Activated effector memory CD4-positive, alpha-beta T cell treated with Interleukin-2 at 50 U/mL for 16 hours (primary cell): ENCODE data around the gene RTN3.
"Not testable (repeated sequence)": the region's sequence is repeated elsewhere in the genome, so short reads cannot be mapped to it uniquely, and the experiment has no call there.

Source experiments
- DNase-seq: peaks from one replicate; pipeline ENCODE4 v3.0.0-alpha.2; 2020

RTN3 gene

DNA sequence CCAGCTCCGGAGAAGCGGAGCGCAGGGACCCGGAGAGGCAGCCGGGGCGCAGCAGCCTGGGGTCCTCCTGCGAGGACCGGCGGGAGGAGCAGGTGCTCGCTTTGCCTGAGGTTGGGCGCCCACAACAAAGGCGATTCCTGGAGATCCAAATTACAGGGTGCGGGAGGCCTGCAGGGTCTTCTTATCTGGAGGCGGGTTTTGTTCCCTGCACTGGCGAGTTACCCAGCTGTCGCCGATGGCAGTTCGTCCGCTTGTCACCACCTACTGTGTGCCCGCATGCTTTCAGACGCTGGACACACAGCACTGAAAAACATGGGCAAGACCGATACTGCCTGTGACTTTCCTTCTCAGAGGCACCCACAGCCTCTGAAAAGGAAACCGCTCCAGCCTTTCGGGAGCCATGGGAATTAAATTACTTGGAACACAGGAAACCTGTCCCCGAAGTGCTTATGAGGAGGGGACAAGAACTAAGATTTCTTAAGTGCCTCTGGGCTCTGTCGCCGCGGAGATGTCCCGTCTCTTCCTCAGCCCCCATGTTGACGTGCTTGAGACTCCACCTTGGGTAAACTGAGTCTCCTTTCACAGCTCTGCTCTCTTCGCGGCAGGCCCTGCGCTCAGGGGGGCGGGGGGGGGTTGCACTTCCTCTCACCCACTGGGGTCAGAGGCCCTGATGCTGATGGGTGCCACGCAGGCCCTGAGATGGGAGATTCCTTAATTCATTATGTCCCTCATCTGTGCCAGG is 88.6 kb downstream of the RTN3 start:
- no peak for DNase-seq

DNA sequence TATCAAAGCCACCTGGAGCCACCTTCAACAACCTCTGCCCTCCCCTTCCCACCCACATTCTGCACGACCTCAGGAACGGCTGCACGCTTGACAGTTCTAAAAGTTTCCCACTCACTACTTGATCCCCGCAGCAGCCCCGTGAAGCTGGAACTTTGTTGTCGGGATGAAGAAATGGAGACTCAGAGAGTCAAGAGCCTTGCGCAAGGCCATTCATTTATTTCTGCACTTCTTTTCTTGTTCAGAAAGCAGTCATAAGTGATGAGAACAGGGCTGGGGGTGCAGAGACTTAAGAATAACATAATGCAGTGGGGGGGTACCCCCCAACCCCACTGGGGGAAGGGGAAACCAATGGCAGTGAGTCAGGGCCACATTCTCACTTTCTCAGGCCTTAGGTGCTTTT is 89.5 kb downstream of the RTN3 start:
- DNase-seq, result no peak

DNA sequence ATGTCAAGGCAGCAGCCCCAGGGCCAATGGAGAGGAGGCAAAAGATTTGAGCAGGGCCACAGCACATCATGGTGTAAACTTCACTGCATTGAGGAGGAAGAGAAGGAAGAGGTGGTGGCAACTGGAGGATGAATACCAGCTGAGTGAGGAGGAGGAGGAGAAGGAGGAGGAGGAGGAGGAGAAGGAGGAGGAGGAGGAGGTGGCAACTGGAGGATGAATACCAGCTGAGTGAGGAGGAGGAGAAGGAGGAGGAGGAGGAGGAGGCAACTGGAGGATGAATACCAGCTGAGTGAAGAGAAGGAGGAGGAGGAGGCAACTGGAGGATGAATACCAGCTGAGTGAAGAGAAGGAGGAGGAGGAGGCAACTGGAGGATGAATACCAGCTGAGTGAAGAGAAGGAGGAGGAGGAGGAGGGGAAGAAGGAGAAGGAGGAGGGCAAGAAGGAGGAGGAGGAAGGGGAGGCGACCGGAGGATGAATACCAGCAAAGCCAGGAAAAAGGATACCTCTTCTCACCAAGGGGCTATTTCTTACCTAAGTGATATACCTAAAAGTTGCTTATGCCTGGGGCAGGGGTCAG is 90.5 kb downstream of the RTN3 start:
- not testable (repeated sequence) for DNase-seq

GRCh38 chr11:63775191-63775590 is 93.9 kb downstream of the RTN3 start:
- no peak for DNase-seq

GRCh38 chr11:63779039-63779438 is 97.7 kb downstream of the RTN3 start:
- no peak for DNase-seq

GRCh38 chr11:63782749-63783148 is 101.4 kb downstream of the RTN3 start:
- no peak for DNase-seq

DNA sequence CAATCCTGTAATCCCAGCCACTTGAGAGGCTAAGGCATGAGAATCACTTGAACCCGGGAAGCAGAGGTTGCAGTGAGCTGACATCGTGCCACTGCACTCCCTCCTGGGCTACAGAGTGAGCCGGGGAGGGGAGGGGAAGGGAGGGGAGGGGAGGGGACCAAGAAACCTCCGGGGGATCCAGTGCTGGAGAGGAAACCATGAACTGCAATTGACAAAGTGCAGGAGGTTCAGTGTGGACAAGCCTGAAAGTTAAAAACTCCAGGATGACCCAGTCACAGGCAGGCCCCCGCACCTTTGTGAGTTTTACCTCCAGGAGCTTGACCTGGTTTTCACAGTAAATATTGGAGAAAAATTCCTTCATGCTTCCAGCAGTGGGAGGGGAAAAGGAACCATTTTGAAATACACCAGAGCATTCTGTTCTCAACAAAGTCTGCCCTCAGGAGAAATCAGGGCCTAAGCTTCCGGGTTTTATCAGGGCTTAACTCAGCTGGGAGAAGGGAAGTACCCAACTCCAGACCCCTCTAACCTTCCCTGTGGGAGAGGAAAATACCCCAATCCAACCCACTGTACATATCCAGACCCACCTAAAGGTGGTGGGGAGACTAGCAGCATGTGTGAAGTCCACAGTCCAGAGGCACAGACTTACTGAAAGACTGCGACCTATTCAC is 102.8 kb downstream of the RTN3 start:
- no peak for DNase-seq

DNA sequence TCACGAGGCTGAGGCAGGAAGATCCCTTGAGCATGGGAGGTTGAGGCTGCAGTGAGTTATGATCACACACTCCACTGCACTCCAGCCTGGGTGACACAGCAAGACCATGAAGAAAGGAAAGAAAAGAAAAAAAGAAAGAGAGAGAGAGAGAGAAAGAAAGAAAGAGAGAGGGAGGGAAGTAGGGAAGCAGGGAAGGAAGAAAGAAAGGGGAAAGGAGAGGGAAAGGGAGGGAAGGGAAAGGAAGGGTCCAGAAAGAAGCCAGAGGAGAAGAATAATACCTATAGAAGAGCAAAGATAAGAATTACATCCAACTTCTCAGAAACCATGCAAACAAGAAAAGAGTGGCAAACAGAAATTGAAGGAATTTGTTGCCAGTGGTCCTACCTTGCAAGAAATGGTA is 104.5 kb downstream of the RTN3 start:
- no peak for DNase-seq

DNA sequence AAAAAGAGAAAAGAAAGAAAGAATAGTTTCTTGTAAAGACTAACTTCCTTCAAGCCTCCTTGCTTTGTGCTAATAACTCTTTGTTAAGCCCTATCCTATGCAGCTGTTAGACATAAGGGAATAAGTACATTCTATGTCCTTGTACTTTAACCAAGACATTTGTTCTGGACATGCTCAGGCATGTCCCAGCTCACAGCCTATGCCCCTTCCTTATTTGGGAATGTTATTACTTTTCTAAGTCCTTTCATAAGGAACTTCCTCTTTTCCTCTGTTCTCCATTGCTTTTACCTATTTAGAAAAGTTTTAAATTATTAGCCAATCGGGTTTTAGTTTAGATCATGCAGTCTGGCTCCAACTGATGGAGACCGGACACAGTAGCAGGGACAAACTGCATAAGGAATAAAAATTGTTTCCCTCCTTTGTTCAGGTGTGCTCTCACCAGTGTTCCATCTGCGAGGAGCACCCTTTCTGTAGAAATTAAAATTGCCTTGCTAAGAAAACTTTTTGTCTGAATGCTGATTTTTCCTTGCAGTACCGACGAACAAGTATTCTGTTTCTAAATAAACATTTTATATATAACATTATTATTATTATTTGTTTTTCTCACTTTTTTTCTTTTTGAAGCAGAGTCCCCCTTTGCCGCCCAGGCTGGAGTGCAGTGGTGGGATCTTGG is 110.3 kb downstream of the RTN3 start:
- DNase-seq, result no peak

GRCh38 chr11:63793161-63793560 is 111.9 kb downstream of the RTN3 start:
- DNase-seq, result no peak

DNA sequence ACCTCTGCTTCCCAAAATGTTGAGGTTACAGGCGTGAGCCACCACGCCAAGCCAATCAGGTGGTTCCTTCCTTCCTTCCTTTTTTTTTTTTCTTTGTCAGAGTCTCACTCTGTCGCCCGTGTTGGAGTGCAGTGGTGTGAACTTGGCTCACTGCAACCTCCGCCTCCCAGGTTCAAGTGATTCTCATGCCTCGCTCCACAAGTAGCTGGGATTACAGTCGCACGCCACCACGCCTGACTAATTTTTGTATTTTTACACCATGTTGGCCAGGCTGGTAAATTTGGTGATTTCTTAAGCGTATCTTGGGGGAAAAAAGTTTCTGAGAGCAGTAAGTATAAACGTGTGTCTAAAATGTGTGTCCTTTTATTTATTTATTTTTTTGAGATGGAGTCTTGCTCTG is 113.8 kb downstream of the RTN3 start:
- no peak for DNase-seq

GRCh38 chr11:63800921-63801320 is 119.6 kb downstream of the RTN3 start:
- DNase-seq, result no peak

- DNase-seq, result no peak
These were observed 121.5 kb downstream of the RTN3 start for GRCh38 chr11:63802637-63803414.

DNA sequence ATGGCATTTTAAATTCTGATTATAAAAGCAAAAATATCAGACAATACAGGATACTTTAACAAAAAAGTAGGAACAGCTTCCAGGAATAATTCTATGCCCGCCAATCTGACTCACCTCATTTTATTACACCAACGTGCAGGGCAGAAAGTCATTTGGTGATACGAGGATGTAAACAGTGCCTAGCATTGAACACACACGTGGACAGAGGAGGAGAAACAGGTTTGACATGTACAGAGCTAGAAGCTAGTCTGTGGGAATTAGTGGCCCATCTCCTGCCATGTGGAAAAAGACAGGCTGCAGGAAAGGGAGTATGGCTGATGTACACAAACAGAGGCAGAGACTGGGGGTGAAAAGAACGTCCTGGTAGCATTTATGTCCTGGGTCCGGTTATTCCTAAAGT is 123.0 kb downstream of the RTN3 start:
- DNase-seq, result no peak

- DNase-seq, result no peak
These were observed 124.6 kb downstream of the RTN3 start for GRCh38 chr11:63805844-63806415.
